ENCODE data around the gene CLTB. TPM values are rescaled to one million over a fixed set of nuclear protein-coding genes. Genes with fewer than 3 reads are reported as not detected.
"Not testable (repeated sequence)": the region's sequence is repeated elsewhere in the genome, so short reads cannot be mapped to it uniquely, and the experiment has no call there.

CLTB gene
- polyA plus RNA-seq, 1 of the 3 experiments (the other 2 are of a cell fraction), result 91.2 TPM

GRCh38 chr5:176446028-176446665 is 29.8 kb upstream of the CLTB start:
- CTCF ChIA-PET, result interaction anchor here (0.5 to 4.3 kb wide), 5 partner anchors 8 to 157 kb away, joined by 3 to 47 read pairs (median 3); partner anchors contain the start of gene CLTB
- Histone ChIP-seq H3K36me3 (replicated peaks in 1 of 2; ENCODE audit: control insufficient read depth in 1 of 2, insufficient read depth in 2 of 2, low read length in 1 of 2) (peaks cover 0 to 9% of the 10 kb centered on the region in 2 experiments), H3K4me1 (ENCODE audit: control insufficient read depth in 1 of 2, insufficient read depth in 2 of 2, low read depth in 1 of 2, low read length in 1 of 2) (peaks cover 0 to 3% of the 10 kb centered on the region in 2 experiments; a peak in 2 of 4 replicates), H3K9me3 (no peaks in the 10 kb centered on the region), H3K79me2 (ENCODE audit: insufficient read depth) (peaks cover 29% of the 10 kb centered on the region), H2AFZ (ENCODE audit: low read depth) (no peak overlapping the region), H3K4me3 (ENCODE audit: low read depth in 2 of 2, low read length in 1 of 2) (no peak overlapping the region), H3F3A (replicated peaks; ENCODE audit: insufficient read depth) (peaks cover 10% of the 10 kb centered on the region), H3K27ac (ENCODE audit: low read depth in 2 of 2, low read length in 1 of 2) (no peak overlapping the region), H3K9ac (no peak overlapping the region), H3K9me2 (no peaks in the 10 kb centered on the region), H4K20me1 (ENCODE audit: insufficient read depth) (peaks cover 6% of the 10 kb centered on the region; the same call in 1 of the 2 replicates), H3K4me2 (no peak overlapping the region), H3K27me3 (ENCODE audit: insufficient read depth) (no peaks in the 10 kb centered on the region)
- 94% methylated on average over 9 of the region's 9 CpGs for WGBS (ENCODE audit: low lambda C conversion rate)
- no peak for TF ChIP-seq TEAD4 (IDR thresholded peaks at IDR 0.05; ENCODE audit: borderline replicate concordance, insufficient read depth)
- TF ChIP-seq NRF1 (IDR thresholded peaks at IDR 0.05; ENCODE audit: low read depth, low read length), result no peak
- no peak for TF ChIP-seq EP300 (IDR thresholded peaks at IDR 0.05; ENCODE audit: borderline replicate concordance in 1 of 2, low read depth in 1 of 2, low read length in 1 of 2)
- no peak for TF ChIP-seq CHD2 (IDR thresholded peaks at IDR 0.05; ENCODE audit: low read length, partially characterized antibody)
- no peak for TF ChIP-seq RAD21 (IDR thresholded peaks at IDR 0.05; ENCODE audit: low read length)
- no peak for TF ChIP-seq IRF3 (IDR thresholded peaks at IDR 0.05; ENCODE audit: low read depth, low read length)
- TF ChIP-seq EZH2phosphoT487 (IDR thresholded peaks at IDR 0.05; ENCODE audit: borderline replicate concordance, low read depth), result no peak
- TF ChIP-seq SMC3 (IDR thresholded peaks at IDR 0.05; ENCODE audit: low read depth, low read length), result no peak
- no peak for TF ChIP-seq MEF2A (IDR thresholded peaks at IDR 0.05; ENCODE audit: borderline replicate concordance, low read depth)
- TF ChIP-seq RXRA (IDR thresholded peaks at IDR 0.05; ENCODE audit: borderline replicate concordance, low read depth), result no peak
- TF ChIP-seq JUND (IDR thresholded peaks at IDR 0.05), result no peak
- TF ChIP-seq TCF12 (IDR thresholded peaks at IDR 0.05), result no peak
- no peak for TF ChIP-seq GABPA (IDR thresholded peaks at IDR 0.05; ENCODE audit: low read depth)
- no peak for DNase-seq
- POLR2A ChIA-PET, result no interaction called here

GRCh38 chr5:176444742-176445141 is 28.4 kb upstream of the CLTB start:
- Histone ChIP-seq H3K4me1 (ENCODE audit: control insufficient read depth in 1 of 2, insufficient read depth in 2 of 2, low read depth in 1 of 2, low read length in 1 of 2) (peaks cover 0 to 3% of the 10 kb centered on the region in 2 experiments; a peak in 2 of 4 replicates), H3K36me3 (replicated peaks in 1 of 2; ENCODE audit: control insufficient read depth in 1 of 2, insufficient read depth in 2 of 2, low read length in 1 of 2) (peaks cover 0 to 1% of the 10 kb centered on the region in 2 experiments), H3K79me2 (ENCODE audit: insufficient read depth) (peaks cover 15% of the 10 kb centered on the region), H3K4me3 (ENCODE audit: low read depth in 2 of 2, low read length in 1 of 2) (no peak overlapping the region), H3F3A (replicated peaks; ENCODE audit: insufficient read depth) (peaks cover 12% of the 10 kb centered on the region), H3K9me2 (no peaks in the 10 kb centered on the region), H3K9ac (no peak overlapping the region), H4K20me1 (ENCODE audit: insufficient read depth) (peaks cover 2% of the 10 kb centered on the region; the same call in 1 of the 2 replicates), H3K27me3 (ENCODE audit: insufficient read depth) (no peaks in the 10 kb centered on the region), H3K4me2 (no peak overlapping the region), H3K9me3 (no peaks in the 10 kb centered on the region), H3K27ac (ENCODE audit: low read depth in 2 of 2, low read length in 1 of 2) (no peak overlapping the region), H2AFZ (ENCODE audit: low read depth) (no peak overlapping the region)
- ChIA-PET POLR2A (no interaction called here), CTCF (interaction anchor here (0.7 to 0.9 kb wide), 2 partner anchors 21 to 29 kb away, joined by 3 read pairs; no protein-coding TSS in a partner anchor)
- 87% methylated on average over 5 of the region's 5 CpGs for WGBS (ENCODE audit: low lambda C conversion rate)
- DNase-seq, result no peak
- TF ChIP-seq FOXJ3 (CRISPR knock-in tag; IDR thresholded peaks at IDR 0.05), result no peak

GRCh38 chr5:176442911-176443310 is 26.6 kb upstream of the CLTB start:
- H3K9ac ChIP-seq; H4K20me1 ChIP-seq (ENCODE audit: insufficient read depth); H3K36me3 ChIP-seq (replicated peaks in 1 of 2; ENCODE audit: control insufficient read depth in 1 of 2, insufficient read depth in 2 of 2, low read length in 1 of 2); DNase-seq; H3K27ac ChIP-seq (ENCODE audit: low read depth in 2 of 2, low read length in 1 of 2); H3K27me3 ChIP-seq (ENCODE audit: insufficient read depth); H3K4me2 ChIP-seq; H3K4me1 ChIP-seq (ENCODE audit: control insufficient read depth in 1 of 2, insufficient read depth in 2 of 2, low read depth in 1 of 2, low read length in 1 of 2); H3K9me3 ChIP-seq; H3K9me2 ChIP-seq; H3K79me2 ChIP-seq (ENCODE audit: insufficient read depth); POLR2A ChIA-PET; H3K4me3 ChIP-seq (ENCODE audit: low read depth in 2 of 2, low read length in 1 of 2); H2AFZ ChIP-seq (ENCODE audit: low read depth): not testable (repeated sequence)
- H3F3A ChIP-seq (replicated peaks; ENCODE audit: insufficient read depth), result peaks cover 13% of the 10 kb centered on the region
- WGBS (ENCODE audit: low lambda C conversion rate), result 62% methylated on average over 4 of the region's 4 CpGs
- CTCF ChIA-PET, result interaction anchor here (1.9 kb wide), 1 partner anchor 26 kb away, joined by 5 read pairs; the partner anchor contains the start of gene CLTB
